Activated T-cell treated with anti-CD3 and anti-CD28 coated beads, Interleukin-2, amount 50 U/mL, for 48 hours (primary cell): ENCODE measurements around the gene HOXB7.

Source experiments
- DNase-seq, 2 experiments: peaks; one replicate each; pipeline ENCODE4 v3.0.0-alpha.2; 2020

HOXB7 gene

GRCh38 chr17:48565022-48565554, 45.7 kb downstream of the HOXB7 start:
- no peak for DNase-seq

- no peak for DNase-seq
Measured at GRCh38 chr17:48564188-48565021, 46.4 kb downstream of the HOXB7 start.

- DNase-seq, result no peak
Measured at GRCh38 chr17:48563867-48564187, 47.0 kb downstream of the HOXB7 start.

- no peak for DNase-seq
Measured at GRCh38 chr17:48563385-48563838, 47.4 kb downstream of the HOXB7 start.

- no peak for DNase-seq
Measured at GRCh38 chr17:48562934-48563333, 47.9 kb downstream of the HOXB7 start.

GRCh38 chr17:48561884-48562810, 48.7 kb downstream of the HOXB7 start:
- DNase-seq, result no peak

- no peak for DNase-seq
Measured at GRCh38 chr17:48559840-48560817, 50.7 kb downstream of the HOXB7 start.

- no peak for DNase-seq
Measured at GRCh38 chr17:48559122-48559839, 51.5 kb downstream of the HOXB7 start.

- DNase-seq, result no peak
Measured at GRCh38 chr17:48558831-48559121, 52.0 kb downstream of the HOXB7 start.

- no peak for DNase-seq
Measured at GRCh38 chr17:48558057-48558830, 52.6 kb downstream of the HOXB7 start.
